Mammary epithelial cell (primary cell): Measurements from ENCODE around the gene CORO2B.

Experiments
- CTCF ChIP-seq, 2 donors: IDR thresholded peaks in 1 of 2; conservative IDR thresholded peaks in 1 of 2; 2 replicates each; pipeline ENCODE4 v1.5.1; 2011 to 2012; ENCODE audit warnings: inconsistent platforms in 2 of 2, low read length in 2 of 2, mild to moderate bottlenecking in 2 of 2, control low read depth in 1 of 2, low read depth in 1 of 2; ENCODE audit not compliant: insufficient read depth in 1 of 2; ENCODE audit errors: extremely low read depth in 1 of 2
- EZH2 ChIP-seq: IDR thresholded peaks from 2 replicates; pipeline ENCODE4 v1.6.1; 2012; ENCODE audit warnings: low read length, inconsistent platforms, borderline replicate concordance

GRCh38 chr15:68548364-68548763 is 30.4 kb upstream of the CORO2B start:
- no peak for TF ChIP-seq CTCF (conservative IDR thresholded peaks at IDR 0.05 in 1 of 2, IDR thresholded peaks at IDR 0.05 in 1 of 2; ENCODE audit: extremely low read depth in 1 of 2, insufficient read depth in 1 of 2, low read depth in 1 of 2, low read length in 2 of 2)
- no peak for TF ChIP-seq EZH2
